ENCODE data around the gene SRSF7.

DNA sequence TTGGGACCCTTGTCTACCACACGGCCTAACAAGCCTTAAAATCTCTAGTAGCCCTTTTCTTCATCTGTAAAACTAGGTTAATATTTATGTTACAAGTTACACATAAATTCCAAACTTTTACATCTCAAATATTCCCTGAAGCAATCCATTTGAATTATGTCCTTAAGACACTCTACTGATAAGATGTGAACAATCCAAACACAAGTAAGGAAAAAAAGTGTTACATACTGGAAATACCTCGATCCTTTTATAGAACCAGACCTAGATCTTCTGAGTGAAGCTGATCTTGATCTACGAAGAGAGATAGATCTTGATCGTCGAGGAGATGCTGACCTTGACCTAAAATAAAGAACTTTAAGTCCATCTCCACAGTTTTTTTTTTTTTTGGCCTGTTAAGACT lies 3.3 kb downstream of the SRSF7 start:
- TF ChIP-seq, protein P1, sequence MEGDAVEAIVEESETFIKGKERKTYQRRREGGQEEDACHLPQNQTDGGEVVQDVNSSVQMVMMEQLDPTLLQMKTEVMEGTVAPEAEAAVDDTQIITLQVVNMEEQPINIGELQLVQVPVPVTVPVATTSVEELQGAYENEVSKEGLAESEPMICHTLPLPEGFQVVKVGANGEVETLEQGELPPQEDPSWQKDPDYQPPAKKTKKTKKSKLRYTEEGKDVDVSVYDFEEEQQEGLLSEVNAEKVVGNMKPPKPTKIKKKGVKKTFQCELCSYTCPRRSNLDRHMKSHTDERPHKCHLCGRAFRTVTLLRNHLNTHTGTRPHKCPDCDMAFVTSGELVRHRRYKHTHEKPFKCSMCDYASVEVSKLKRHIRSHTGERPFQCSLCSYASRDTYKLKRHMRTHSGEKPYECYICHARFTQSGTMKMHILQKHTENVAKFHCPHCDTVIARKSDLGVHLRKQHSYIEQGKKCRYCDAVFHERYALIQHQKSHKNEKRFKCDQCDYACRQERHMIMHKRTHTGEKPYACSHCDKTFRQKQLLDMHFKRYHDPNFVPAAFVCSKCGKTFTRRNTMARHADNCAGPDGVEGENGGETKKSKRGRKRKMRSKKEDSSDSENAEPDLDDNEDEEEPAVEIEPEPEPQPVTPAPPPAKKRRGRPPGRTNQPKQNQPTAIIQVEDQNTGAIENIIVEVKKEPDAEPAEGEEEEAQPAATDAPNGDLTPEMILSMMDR (IDR thresholded peaks at IDR 0.05; ENCODE audit: low read depth, low read length) = no peak
- TF ChIP-seq POLR2A (IDR thresholded peaks at IDR 0.05; ENCODE audit: extremely low read depth, insufficient read length) (no peak), MYC (IDR thresholded peaks at IDR 0.05; ENCODE audit: low read depth, low read length) (no peak)
- TF ChIP-seq, protein P2, sequence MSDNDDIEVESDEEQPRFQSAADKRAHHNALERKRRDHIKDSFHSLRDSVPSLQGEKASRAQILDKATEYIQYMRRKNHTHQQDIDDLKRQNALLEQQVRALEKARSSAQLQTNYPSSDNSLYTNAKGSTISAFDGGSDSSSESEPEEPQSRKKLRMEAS (IDR thresholded peaks at IDR 0.05; ENCODE audit: low read depth, low read length) = no peak
